Measurements from ENCODE around the gene ROCK1.

GRCh38 chr18:21123290-21123926 lies 11.8 kb upstream of the ROCK1 start:
- no peak for TF ChIP-seq POLR2A (IDR thresholded peaks at IDR 0.05)
- no peak for TF ChIP-seq CTCF (IDR thresholded peaks at IDR 0.05)

All from tibial nerve (tissue), 3 donors.